SU-DHL-6 (cell line): ENCODE measurements around the gene KCNQ1OT1.

Experiments used
- H2AFZ ChIP-seq: fragments of 200-600 bp; sonication (generic); 2 replicates; pipeline ENCODE4 v1.6.1; 2014; ENCODE audit warnings: low read depth, mild to moderate bottlenecking, moderate library complexity, mixed read lengths, antibody characterized with exemption, low read length; ENCODE audit not compliant: severe bottlenecking
- H3F3A ChIP-seq: fragments of 200-600 bp; shearing (Covaris generic); 2 replicates; pipeline ENCODE4 v1.6.0; 2016; ENCODE audit warnings: antibody characterized with exemption, mild to moderate bottlenecking; ENCODE audit not compliant: insufficient read depth
- H3K27ac ChIP-seq: fragments of 200-600 bp; sonication (generic); 2 replicates; pipeline ENCODE4 v1.5.1; 2016; ENCODE audit warnings: low read depth, mild to moderate bottlenecking, low read length, moderate library complexity, mixed read lengths
- H3K27me3 ChIP-seq: fragments of 200-600 bp; sonication (generic), shearing (Covaris generic); 2 replicates; pipeline ENCODE4 v1.6.0; 2014; ENCODE audit warnings: mild to moderate bottlenecking, low read length
- H3K36me3 ChIP-seq: fragments of 200-600 bp; sonication (generic); 2 replicates; pipeline ENCODE4 v1.6.1; 2014; ENCODE audit warnings: mild to moderate bottlenecking, low read length, mixed read lengths
- H3K4me2 ChIP-seq: fragments of 300-600, 200-600 bp; shearing (Covaris generic), sonication (generic); 2 replicates; pipeline ENCODE4 v1.6.0; 2014; ENCODE audit warnings: low read length, low read depth, mild to moderate bottlenecking; ENCODE audit not compliant: poor library complexity, severe bottlenecking
- H3K4me3 ChIP-seq: fragments of 200-600 bp; sonication (generic); 2 replicates; pipeline ENCODE4 v1.5.1; 2014; ENCODE audit warnings: antibody characterized with exemption, low read length, mild to moderate bottlenecking, mixed read lengths; ENCODE audit not compliant: insufficient read depth, poor library complexity, severe bottlenecking
- H3K79me2 ChIP-seq: fragments of 200-600 bp; sonication (generic); 2 replicates; pipeline ENCODE4 v1.6.1; 2014; ENCODE audit warnings: mild to moderate bottlenecking, low read length, moderate library complexity; ENCODE audit not compliant: insufficient read depth
- H3K9ac ChIP-seq: fragments of 200-600 bp; sonication (generic); 2 replicates; pipeline ENCODE4 v1.7.0; 2014; ENCODE audit warnings: mild to moderate bottlenecking, low read length
- H3K9me2 ChIP-seq: fragments of 200-600 bp; sonication (generic); replicated peaks from 2 replicates; pipeline ENCODE4 v1.6.1; 2014; ENCODE audit warnings: low read length; ENCODE audit not compliant: insufficient read depth
- H3K9me3 ChIP-seq: fragments of 200-600 bp; sonication (generic); 2 replicates; pipeline ENCODE4 v1.6.1; 2014; ENCODE audit warnings: low read length, mixed read lengths; ENCODE audit not compliant: insufficient read depth
- H4K20me1 ChIP-seq: fragments of 200-600 bp; sonication (generic); 2 replicates; pipeline ENCODE4 v1.6.1; 2014; ENCODE audit warnings: low read depth, mild to moderate bottlenecking, antibody characterized with exemption, low read length, moderate library complexity, mixed read lengths
- CTCF ChIP-seq: fragments of 200-600 bp; sonication (generic); IDR thresholded peaks from one replicate; pipeline ENCODE4 v1.5.1; 2017; ENCODE audit warnings: antibody characterized with exemption, mild to moderate bottlenecking, low read length, moderate library complexity; ENCODE audit not compliant: insufficient read depth, poor library complexity, severe bottlenecking
- EZH2phosphoT487 ChIP-seq: fragments of 200-600 bp; sonication (generic), shearing (Covaris generic); conservative IDR thresholded peaks from 2 replicates; pipeline ENCODE4 v1.6.1; 2018; ENCODE audit warnings: mild to moderate bottlenecking, antibody characterized with exemption, low read length, moderate library complexity, mixed read lengths

The KCNQ1OT1 gene

DNA sequence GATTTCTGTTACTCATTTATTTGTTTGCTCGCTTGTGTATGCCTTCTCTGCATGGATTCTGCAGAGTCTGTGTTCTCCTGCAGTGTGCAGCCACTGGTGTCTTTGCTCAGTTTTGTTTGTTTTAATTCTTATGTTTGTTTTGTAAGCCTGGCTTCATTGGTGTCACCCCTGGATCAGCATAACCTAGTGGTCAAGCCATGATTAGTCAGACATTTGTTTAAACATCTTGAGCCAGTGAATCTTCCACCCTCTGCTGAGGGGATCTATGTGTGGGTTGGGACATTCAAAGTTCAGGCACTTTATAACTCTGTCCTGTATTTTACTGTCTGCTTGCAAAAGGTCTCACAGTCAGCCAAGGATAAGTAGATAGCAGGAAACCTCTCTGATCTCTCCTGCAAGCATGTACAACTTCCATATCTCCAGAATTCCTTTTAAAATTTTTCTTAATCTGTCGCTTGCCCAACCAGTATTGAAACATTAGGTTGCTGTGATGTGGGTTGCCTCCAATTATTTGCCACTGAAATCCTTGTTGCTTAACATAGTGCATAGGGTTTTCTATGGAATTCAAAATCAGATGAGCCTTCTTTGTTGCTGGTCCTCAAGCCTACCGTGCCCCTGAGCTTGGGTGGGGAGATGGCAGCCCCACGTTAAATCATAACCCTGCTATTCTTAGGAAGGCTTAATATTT, 86.8 kb downstream of the KCNQ1OT1 start:
- H3K9me3 ChIP-seq = no peaks in the 10 kb centered on the region
- H3K79me2 ChIP-seq = no peaks in the 10 kb centered on the region
- no peaks in the 10 kb centered on the region for H3K27me3 ChIP-seq
- no peaks in the 10 kb centered on the region for H3K36me3 ChIP-seq
- H3K9me2 ChIP-seq = no peaks in the 10 kb centered on the region
- H3F3A ChIP-seq = no peaks in the 10 kb centered on the region
- TF ChIP-seq EZH2phosphoT487 (no peak), CTCF (no peak)
- H3K9ac ChIP-seq = no peak overlapping the region
- no peak overlapping the region for H3K27ac ChIP-seq
- no peak overlapping the region for H3K4me3 ChIP-seq
- no peak overlapping the region for H3K4me2 ChIP-seq
- H2AFZ ChIP-seq = no peak overlapping the region
- H4K20me1 ChIP-seq = no peaks in the 10 kb centered on the region

DNA sequence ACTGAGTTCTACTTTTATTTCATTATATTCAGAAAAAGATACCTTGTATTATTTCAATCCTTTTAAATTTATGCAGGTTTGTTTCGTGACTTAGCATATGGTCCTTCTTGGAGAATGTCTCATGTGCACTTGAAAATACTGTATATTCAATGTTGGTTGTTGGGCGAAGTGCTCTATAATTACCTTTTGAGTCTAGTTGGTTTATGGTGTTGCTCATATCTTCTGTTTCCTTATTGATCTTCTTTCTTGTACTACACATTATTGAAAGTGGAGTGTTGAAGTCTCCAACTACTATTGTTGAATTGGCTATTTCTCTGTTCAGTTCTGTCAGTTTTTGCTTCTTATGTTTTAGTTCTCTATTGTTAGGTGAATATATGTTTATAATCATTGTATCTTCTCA, 90.4 kb downstream of the KCNQ1OT1 start:
- no peak overlapping the region for H3K4me3 ChIP-seq
- H3K36me3 ChIP-seq = no peaks in the 10 kb centered on the region
- no peaks in the 10 kb centered on the region for H3K79me2 ChIP-seq
- no peak for TF ChIP-seq EZH2phosphoT487
- TF ChIP-seq CTCF = no peak
- H3K9ac ChIP-seq = no peak overlapping the region
- H3K27ac ChIP-seq = no peak overlapping the region
- no peak overlapping the region for H2AFZ ChIP-seq
- no peaks in the 10 kb centered on the region for H4K20me1 ChIP-seq
- no peak overlapping the region for H3K4me2 ChIP-seq
- H3K9me2 ChIP-seq = no peaks in the 10 kb centered on the region
- H3K9me3 ChIP-seq = no peaks in the 10 kb centered on the region
- H3K27me3 ChIP-seq = no peaks in the 10 kb centered on the region
- H3F3A ChIP-seq = no peaks in the 10 kb centered on the region

DNA sequence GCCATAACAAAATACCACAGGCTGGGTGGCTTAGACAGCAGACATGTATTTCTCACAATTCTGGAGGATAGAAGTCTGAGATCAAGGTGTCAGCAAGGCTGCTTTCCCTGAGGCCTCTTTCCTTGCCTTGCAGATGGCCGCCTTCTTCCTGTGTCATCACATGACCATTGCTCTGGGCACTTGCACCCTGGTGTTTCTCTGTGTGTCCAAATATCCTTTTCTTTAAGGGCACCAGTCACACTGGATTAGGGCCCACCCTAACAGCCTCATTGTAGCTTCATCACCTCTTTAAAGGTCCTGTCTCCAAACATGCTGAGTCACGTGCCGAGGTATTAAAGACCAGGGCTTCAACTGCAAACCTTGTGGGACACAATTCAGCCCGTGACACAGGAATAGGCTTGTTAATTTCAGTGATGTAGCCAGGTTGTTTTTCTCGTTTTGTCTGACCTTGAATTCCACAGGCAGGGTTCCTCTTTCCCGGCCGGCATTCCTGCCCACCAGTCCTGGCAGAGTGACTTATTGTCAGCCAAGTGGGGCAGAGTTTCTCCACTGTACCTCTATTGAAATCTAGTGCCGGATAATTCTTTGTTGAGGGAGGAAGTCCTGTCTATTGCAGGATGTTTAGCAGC, 100.1 kb downstream of the KCNQ1OT1 start:
- Histone ChIP-seq H3K27ac (no peak overlapping the region), H2AFZ (no peak overlapping the region), H4K20me1 (no peaks in the 10 kb centered on the region), H3K9ac (no peak overlapping the region), H3K36me3 (no peaks in the 10 kb centered on the region), H3K4me3 (no peak overlapping the region), H3K9me2 (no peaks in the 10 kb centered on the region), H3K27me3 (no peaks in the 10 kb centered on the region), H3K79me2 (no peaks in the 10 kb centered on the region), H3K9me3 (no peaks in the 10 kb centered on the region), H3K4me2 (no peak overlapping the region), H3F3A (no peaks in the 10 kb centered on the region)
- TF ChIP-seq CTCF (no peak), EZH2phosphoT487 (no peak)
